ENCODE data around the gene CRYGB. TPM values are rescaled to one million over a fixed set of nuclear protein-coding genes. Genes with fewer than 3 reads are reported as not detected.

Gene CRYGB
- total RNA-seq, 1 donor from 2014 or later = not detected

DNA sequence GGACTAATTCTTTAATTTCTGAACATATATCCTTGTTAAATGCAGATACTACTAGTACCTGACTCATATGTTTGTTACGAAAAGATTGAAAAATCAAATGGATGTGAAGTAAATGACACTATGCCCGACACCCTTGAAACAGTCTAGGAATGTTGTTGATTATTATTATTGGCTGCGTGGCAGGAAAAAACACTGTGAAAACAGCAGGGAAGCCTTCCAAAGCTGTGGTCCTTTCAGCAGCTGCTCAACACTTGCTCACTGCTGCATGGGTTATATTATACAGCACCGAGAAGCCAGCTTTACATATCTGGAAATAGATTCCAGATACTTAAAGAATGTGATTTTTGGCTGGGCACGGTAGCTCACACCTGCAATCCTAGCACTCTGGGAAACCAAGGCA is 48.2 kb downstream of the CRYGB start:
- TF ChIP-seq, protein P1, sequence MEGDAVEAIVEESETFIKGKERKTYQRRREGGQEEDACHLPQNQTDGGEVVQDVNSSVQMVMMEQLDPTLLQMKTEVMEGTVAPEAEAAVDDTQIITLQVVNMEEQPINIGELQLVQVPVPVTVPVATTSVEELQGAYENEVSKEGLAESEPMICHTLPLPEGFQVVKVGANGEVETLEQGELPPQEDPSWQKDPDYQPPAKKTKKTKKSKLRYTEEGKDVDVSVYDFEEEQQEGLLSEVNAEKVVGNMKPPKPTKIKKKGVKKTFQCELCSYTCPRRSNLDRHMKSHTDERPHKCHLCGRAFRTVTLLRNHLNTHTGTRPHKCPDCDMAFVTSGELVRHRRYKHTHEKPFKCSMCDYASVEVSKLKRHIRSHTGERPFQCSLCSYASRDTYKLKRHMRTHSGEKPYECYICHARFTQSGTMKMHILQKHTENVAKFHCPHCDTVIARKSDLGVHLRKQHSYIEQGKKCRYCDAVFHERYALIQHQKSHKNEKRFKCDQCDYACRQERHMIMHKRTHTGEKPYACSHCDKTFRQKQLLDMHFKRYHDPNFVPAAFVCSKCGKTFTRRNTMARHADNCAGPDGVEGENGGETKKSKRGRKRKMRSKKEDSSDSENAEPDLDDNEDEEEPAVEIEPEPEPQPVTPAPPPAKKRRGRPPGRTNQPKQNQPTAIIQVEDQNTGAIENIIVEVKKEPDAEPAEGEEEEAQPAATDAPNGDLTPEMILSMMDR (IDR thresholded peaks at IDR 0.05; ENCODE audit: unreplicated experiment) = no peak
- H3K9me3 Mint-ChIP-seq (ENCODE audit: low read depth) = no peaks in the 10 kb centered on the region
- no peak for DNase-seq (ENCODE audit: low spot score, unreplicated experiment)
- H3K36me3 Mint-ChIP-seq (ENCODE audit: insufficient read depth) = no peaks in the 10 kb centered on the region
- no peak overlapping the region for H3K4me3 Mint-ChIP-seq (ENCODE audit: low read depth)
- no peak overlapping the region for H3K27ac Mint-ChIP-seq
- H3K4me1 Mint-ChIP-seq (ENCODE audit: low read depth) = no peaks in the 10 kb centered on the region
- H3K27me3 Mint-ChIP-seq = no peaks in the 10 kb centered on the region

DNA sequence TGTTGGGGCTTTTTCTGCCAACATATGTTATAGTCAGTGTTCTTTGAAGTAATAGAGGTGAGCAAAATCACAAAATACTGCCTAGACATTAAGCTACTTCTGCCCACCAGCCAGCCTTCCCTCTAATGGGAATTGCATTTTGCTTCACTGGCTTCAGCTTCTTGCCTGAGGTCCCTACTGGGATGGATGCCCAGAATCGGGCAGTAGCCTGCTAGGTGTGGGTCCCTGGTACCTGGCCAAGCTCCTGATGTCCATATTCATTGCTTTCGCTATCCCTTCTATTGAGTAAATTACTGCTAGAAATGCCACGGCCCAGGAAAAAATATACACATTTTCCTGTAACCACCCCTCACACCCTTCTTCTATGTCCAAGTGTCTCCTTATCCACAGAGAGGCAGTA is 48.6 kb downstream of the CRYGB start:
- no peaks in the 10 kb centered on the region for H3K9me3 Mint-ChIP-seq (ENCODE audit: low read depth)
- H3K27ac Mint-ChIP-seq = no peak overlapping the region
- no peaks in the 10 kb centered on the region for H3K27me3 Mint-ChIP-seq
- no peak overlapping the region for H3K4me3 Mint-ChIP-seq (ENCODE audit: low read depth)
- no peaks in the 10 kb centered on the region for H3K4me1 Mint-ChIP-seq (ENCODE audit: low read depth)
- TF ChIP-seq, protein P1 (IDR thresholded peaks at IDR 0.05; ENCODE audit: unreplicated experiment) = no peak
- DNase-seq (ENCODE audit: low spot score, unreplicated experiment) = no peak
- no peaks in the 10 kb centered on the region for H3K36me3 Mint-ChIP-seq (ENCODE audit: insufficient read depth)

DNA sequence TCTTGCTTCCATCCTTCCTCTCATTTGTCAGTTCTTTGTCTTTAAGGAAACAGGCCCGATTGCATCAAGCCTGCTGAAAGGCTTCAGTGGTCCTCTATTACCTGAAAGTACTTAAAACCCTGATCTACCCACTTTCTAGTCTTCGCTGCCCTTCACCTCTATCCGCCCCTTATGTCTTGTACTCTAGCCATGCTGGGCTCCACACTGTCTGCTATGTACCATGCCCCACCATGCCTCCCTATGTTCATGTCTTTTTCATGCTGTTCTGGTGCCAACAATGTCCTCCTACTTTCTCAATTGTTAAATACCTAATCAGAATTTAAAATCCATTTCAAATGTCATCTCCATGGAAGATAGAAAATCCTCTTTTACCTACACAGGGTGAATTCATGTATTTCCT is 49.9 kb downstream of the CRYGB start:
- TF ChIP-seq, protein P1 (IDR thresholded peaks at IDR 0.05; ENCODE audit: unreplicated experiment) = no peak
- Mint-ChIP-seq H3K9me3 (ENCODE audit: low read depth) (no peaks in the 10 kb centered on the region), H3K4me1 (ENCODE audit: low read depth) (peaks cover 3% of the 10 kb centered on the region), H3K27ac (no peak overlapping the region), H3K4me3 (ENCODE audit: low read depth) (no peak overlapping the region), H3K27me3 (no peaks in the 10 kb centered on the region), H3K36me3 (ENCODE audit: insufficient read depth) (no peaks in the 10 kb centered on the region)
- no peak for DNase-seq (ENCODE audit: low spot score, unreplicated experiment)

DNA sequence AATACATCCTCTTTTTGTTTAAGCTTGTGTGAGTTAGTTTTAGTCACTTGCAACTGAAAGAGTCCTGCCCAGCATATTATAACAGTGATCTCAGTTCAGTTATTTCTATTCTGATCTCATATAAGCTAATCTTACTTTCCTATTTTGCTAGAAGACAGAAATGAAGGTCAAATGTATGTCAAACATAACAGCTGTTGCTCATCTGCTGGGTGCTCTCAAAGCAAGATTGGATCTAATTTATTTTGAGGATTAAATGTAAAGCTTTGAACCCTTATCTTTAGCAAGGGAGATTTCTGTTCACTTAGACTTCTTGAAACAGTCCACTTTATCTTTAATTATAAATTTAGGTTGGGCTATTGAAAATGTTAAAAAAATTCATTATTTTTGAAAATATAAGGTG is 52.8 kb downstream of the CRYGB start:
- Mint-ChIP-seq H3K27ac (no peak overlapping the region), H3K4me3 (ENCODE audit: low read depth) (no peak overlapping the region), H3K36me3 (ENCODE audit: insufficient read depth) (no peaks in the 10 kb centered on the region), H3K4me1 (ENCODE audit: low read depth) (peaks cover 3% of the 10 kb centered on the region), H3K9me3 (ENCODE audit: low read depth) (peaks cover 3% of the 10 kb centered on the region), H3K27me3 (no peaks in the 10 kb centered on the region)
- TF ChIP-seq, protein P1 (IDR thresholded peaks at IDR 0.05; ENCODE audit: unreplicated experiment) = no peak
- DNase-seq (ENCODE audit: low spot score, unreplicated experiment) = no peak

Other genes starting within 250 kb of the CRYGB start
- 18.0 and 19.2 TPM in 2 replicates for gene PLEKHM3, start 120.6 kb downstream of the CRYGB start, total RNA-seq
- gene CRYGD, start 21.6 kb downstream of the CRYGB start, total RNA-seq = not detected in 2 replicates
- gene CRYGC, start 16.3 kb downstream of the CRYGB start, total RNA-seq = not detected in 2 replicates
- not detected in 2 replicates for gene CRYGA, start 17.4 kb upstream of the CRYGB start, total RNA-seq
- gene C2orf80, start 43.9 kb upstream of the CRYGB start, total RNA-seq = not detected in 2 replicates
- 260 and 267 TPM in 2 replicates for gene IDH1, start 108.9 kb upstream of the CRYGB start, total RNA-seq
- gene PIKFYVE, start 120.1 kb upstream of the CRYGB start, total RNA-seq = 37.4 and 38.4 TPM in 2 replicates

Data from progenitor cell of endocrine pancreas (in vitro differentiated cells).